Heart left ventricle (tissue), 16 donors: ENCODE results near the gene TMEM184B. TPM values are rescaled to one million over a fixed set of nuclear protein-coding genes. Genes with fewer than 3 reads are reported as not detected.
"Not testable (repeated sequence)": the region's sequence is repeated elsewhere in the genome, so short reads cannot be mapped to it uniquely, and the experiment has no call there.

ENCODE experiments used
- ATAC-seq, 4 donors: fragments of 200-7000 bp; cut with Tn5 transposase; one replicate each; pipeline ENCODE4 v1.9.1; 2020 to 2022; ENCODE audit warnings: moderate library complexity in 4 of 4, mild to moderate bottlenecking in 3 of 4, moderate number of reproducible peaks in 1 of 4
- DNase-seq, 5 donors: peaks; one replicate each; pipeline ENCODE4 v3.0.0-alpha.2; 2020
- H3K27ac ChIP-seq, 12 donors: fragments of 200-600 bp; sonication (generic) in 4 of 12; one replicate each; pipeline versions ENCODE4 v1.5.0 to v1.8.0; 2016 to 2022; ENCODE audit warnings: mild to moderate bottlenecking in 2 of 12
- H3K27me3 ChIP-seq, 9 donors: fragments of 200-600 bp; sonication (generic) in 2 of 9; one replicate each; pipeline versions ENCODE4 v1.5.1 to v1.8.0; 2016 to 2022; ENCODE audit warnings: mild to moderate bottlenecking in 3 of 9
- H3K36me3 ChIP-seq, 9 donors: fragments of 200-600 bp; sonication (generic) in 2 of 9; one replicate each; pipeline versions ENCODE4 v1.5.0 to v1.8.0; 2018 to 2022; ENCODE audit warnings: mild to moderate bottlenecking in 2 of 9
- H3K4me1 ChIP-seq, 12 donors: fragments of 200-600 bp; sonication (generic) in 4 of 12; one replicate each; pipeline versions ENCODE4 v1.5.0 to v1.8.0; 2016 to 2022; ENCODE audit warnings: mild to moderate bottlenecking in 3 of 12
- H3K4me3 ChIP-seq, 12 donors: fragments of 200-600 bp; sonication (generic) in 4 of 12; one replicate each; pipeline versions ENCODE4 v1.5.0 to v1.8.0; 2017 to 2022; ENCODE audit warnings: mild to moderate bottlenecking in 9 of 12, moderate library complexity in 4 of 12
- H3K9me3 ChIP-seq, 12 donors: fragments of 200-600 bp; sonication (generic) in 4 of 12; one replicate each; pipeline versions ENCODE4 v1.5.0 to v1.8.0; 2016 to 2022; ENCODE audit warnings: mild to moderate bottlenecking in 1 of 12
- CTCF ChIP-seq, 12 donors: fragments of 200-600 bp; sonication (generic) in 4 of 12; IDR thresholded peaks; one replicate each; pipeline versions ENCODE4 v1.5.0 to v1.8.0; 2018 to 2022; ENCODE audit warnings: antibody characterized with exemption in 12 of 12, mild to moderate bottlenecking in 5 of 12
- POLR2A ChIP-seq, 2 donors: fragments of 450-650 bp; IDR thresholded peaks; one replicate each; pipeline ENCODE4 v1.6.1; 2017; ENCODE audit warnings: antibody characterized with exemption in 2 of 2, mild to moderate bottlenecking in 2 of 2, moderate library complexity in 2 of 2
- WGBS, 4 donors: extraction: QIAGEN DNeasy Blood & Tissue Kit in 2 of 4; methylation state at CpG; one replicate each; pipeline versions ENCODE4 v1.1.5 to v1.1.7; 2013 to 2018; 5-methylcytosine and 5-hydroxymethylcytosine counted together
- intact Hi-C, 10 donors: fragments of 100-400 bp; cut with DNase I; formaldehyde crosslinking; loops; one replicate each; pipeline versions ENCODE4 v1.11.1 to v1.14.2; 2022
- polyA plus RNA-seq, 2 donors: library from polyadenylated mRNA; stranded (reverse); fragments of 200-250 nt; gene quantifications; one replicate each; pipeline ENCODE4 v1.2.3, GENCODE V29; 2013
- total RNA-seq, 9 donors: library from RNA; depleted of rRNA in 2 of 9; stranded (reverse); fragments of >200 nt in 2 of 9; fragmentation: NEBNext Ultra II Directional in 3 of 9; extraction: Animal tissue kit (Norgen Biotek cat#: 25700) in 3 of 9; gene quantifications; one replicate each; pipeline versions ENCODE4 v1.1.0 to v1.2.4, GENCODE V29; 2016 to 2023
- donor health status: ischemic (EF 13 %, LVEDD 7.1; RV severe dilation, severe dysfunction).
- donor health status: healthy with polysubstance abuse.
- donor health status: DM: no; HTN: yes; CAD: no.
- donor health status: DM: no; HTN: no; CAD: no.
- donor health status: ischemic (EF 25% LVEDD 6.9; RV normal size, moderate dysfunction).
- donor health status: ischemic (EF 25% LVEDD 5.7; RV mildly dilated, moderate dysfunction).
- donor health status: healthy.
- donor health status: DM: yes; HTN: yes; CAD: no.
- donor health status: ischemic (EF 35%, LVEDD 5.7; RV mildly dilated, moderate dysfunction).
- donor health status: nonischemic (EF 11% LVEDD 7.7; RV severe dilation, severe dysfunction).
- donor health status: DM: yes; HTN: yes; CAD: no.
- donor health status: PGD.
- donor health status: ischemic (EF 29% LVEDD 5.4; RV normal size, mild dysfunction).
- donor health status: nonischemic (EF 23%, LVEDD 6.1; RV moderate dilation, normal function).

The TMEM184B gene
- total and polyA plus RNA-seq, 11 donors = 19.5 to 103 (median 47.0) TPM

GRCh38 chr22:38235240-38235850 lies 37.5 kb downstream of the TMEM184B start:
- Histone ChIP-seq H3K9me3 (no peaks in the 10 kb centered on the region), H3K36me3 (peaks cover 0 to 78% (median 64%) of the 10 kb centered on the region in 9 donors), H3K27me3 (no peaks in the 10 kb centered on the region), H3K4me1 (peaks cover 0 to 67% (median 32%) of the 10 kb centered on the region in 12 donors), H3K27ac (no peak overlapping the region), H3K4me3 (no peak overlapping the region)
- intact Hi-C loops = loop anchor here in 3 of 10 donors (10.0 kb wide), 3 partner anchors 121 to 181 kb away; partner anchors contain the start of genes BAIAP2L2 (in 1 of the 3) and PICK1 (in 1 of the 3)
- no peak for TF ChIP-seq CTCF (IDR thresholded peaks at IDR 0.05)
- DNase-seq = no peak
- ATAC-seq = no peak
- WGBS, 4 donors = 75 to 76% (median 75%) methylated on average over 13 to 14 of the region's 14 CpGs

DNA sequence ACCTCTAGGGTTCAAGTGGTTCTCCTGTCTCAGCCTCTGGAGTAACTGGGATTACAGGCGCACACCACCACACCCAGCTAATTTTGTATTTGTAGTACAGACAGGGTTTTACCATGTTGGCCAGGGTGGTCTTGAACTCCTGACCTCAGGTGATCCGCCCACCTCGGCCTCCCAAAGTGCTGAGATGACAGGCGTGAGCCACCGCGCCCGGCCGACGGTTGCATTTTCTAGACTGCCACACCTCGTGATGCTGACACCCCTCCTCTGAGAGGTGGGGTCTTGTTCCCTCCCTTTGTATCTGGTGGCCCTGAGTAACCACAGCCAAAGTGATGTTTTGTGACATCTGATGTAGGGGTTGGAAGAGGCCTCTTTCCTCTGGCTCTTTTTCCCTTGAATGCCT lies 39.0 kb downstream of the TMEM184B start:
- WGBS, 4 donors = 96 to 98% (median 96%) methylated on average over 10 of the region's 10 CpGs
- intact Hi-C loops = loop anchor here in 4 of 10 donors (5.0 to 10.0 kb wide), 4 partner anchors 117 to 179 kb away; partner anchors contain the start of genes BAIAP2L2 (in 1 of the 4) and PICK1 (in 1 of the 4)
- H3K9me3 ChIP-seq, H3K4me3 ChIP-seq, H3K27me3 ChIP-seq, ATAC-seq, DNase-seq, H3K27ac ChIP-seq: not testable (repeated sequence)
- H3K36me3 ChIP-seq = peaks cover 0 to 81% (median 67%) of the 10 kb centered on the region in 9 donors
- H3K4me1 ChIP-seq = peaks cover 3 to 65% (median 25%) of the 10 kb centered on the region in 12 donors

GRCh38 chr22:38233427-38233826 lies 39.4 kb downstream of the TMEM184B start:
- TF ChIP-seq POLR2A (IDR thresholded peaks at IDR 0.05) = no peak
- TF ChIP-seq CTCF (IDR thresholded peaks at IDR 0.05) = no peak
- no peaks in the 10 kb centered on the region for H3K27me3 ChIP-seq
- H3K4me3 ChIP-seq = no peak overlapping the region
- peaks cover 0 to 63% (median 25%) of the 10 kb centered on the region in 12 donors for H3K4me1 ChIP-seq
- H3K36me3 ChIP-seq = peaks cover 0 to 81% (median 69%) of the 10 kb centered on the region in 9 donors
- H3K9me3 ChIP-seq = no peaks in the 10 kb centered on the region
- 74 to 89% (median 84%) methylated on average over 6 of the region's 6 CpGs for WGBS, 4 donors
- ATAC-seq (no peak), DNase-seq (no peak)
- intact Hi-C loops = loop anchor here in 4 of 10 donors (5.0 to 10.0 kb wide), 4 partner anchors 116 to 179 kb away; partner anchors contain the start of genes BAIAP2L2 (in 1 of the 4) and PICK1 (in 1 of the 4)
- no peak overlapping the region for H3K27ac ChIP-seq

DNA sequence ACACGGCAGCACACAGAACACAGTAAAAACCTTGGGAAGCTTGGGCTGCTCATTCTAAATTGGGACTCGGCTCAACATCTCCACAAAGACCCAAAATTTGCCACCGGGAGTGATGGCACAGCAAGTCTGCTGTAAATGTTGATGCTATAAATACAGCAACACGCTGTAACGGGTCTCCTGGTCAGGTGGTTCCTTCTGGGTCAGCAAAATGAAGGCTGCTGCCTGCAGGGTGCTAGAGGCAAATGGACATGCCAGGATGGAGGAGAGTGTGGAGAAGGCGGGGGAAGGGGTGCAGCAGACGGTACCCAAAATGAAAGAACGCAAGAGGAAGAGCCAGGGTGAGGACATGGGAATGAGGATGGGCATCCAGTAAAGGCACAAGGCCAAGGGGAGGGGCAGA lies 40.6 kb downstream of the TMEM184B start:
- Histone ChIP-seq H3K27me3 (no peaks in the 10 kb centered on the region), H3K27ac (no peak overlapping the region), H3K4me3 (no peak overlapping the region), H3K36me3 (peaks cover 0 to 92% (median 76%) of the 10 kb centered on the region in 9 donors), H3K9me3 (no peaks in the 10 kb centered on the region), H3K4me1 (peaks cover 0 to 65% (median 28%) of the 10 kb centered on the region in 12 donors)
- no peak for TF ChIP-seq POLR2A (IDR thresholded peaks at IDR 0.05)
- no peak for TF ChIP-seq CTCF (IDR thresholded peaks at IDR 0.05)
- DNase-seq = no peak
- WGBS, 4 donors = 74 to 80% (median 79%) methylated on average over 8 of the region's 8 CpGs
- intact Hi-C loops = loop anchor here in 4 of 10 donors (5.0 to 10.0 kb wide), 4 partner anchors 115 to 177 kb away; partner anchors contain the start of genes BAIAP2L2 (in 1 of the 4) and PICK1 (in 1 of the 4)
- ATAC-seq = no peak
